IPS DF 4.7 (cell line): ENCODE measurements around the gene GPA33.

Experiments used
- DNase-seq: peaks from one replicate; pipeline ENCODE4 v3.0.0-alpha.2; 2013; ENCODE audit warnings: low spot score; ENCODE audit errors: extremely low read depth

The GPA33 gene

DNA sequence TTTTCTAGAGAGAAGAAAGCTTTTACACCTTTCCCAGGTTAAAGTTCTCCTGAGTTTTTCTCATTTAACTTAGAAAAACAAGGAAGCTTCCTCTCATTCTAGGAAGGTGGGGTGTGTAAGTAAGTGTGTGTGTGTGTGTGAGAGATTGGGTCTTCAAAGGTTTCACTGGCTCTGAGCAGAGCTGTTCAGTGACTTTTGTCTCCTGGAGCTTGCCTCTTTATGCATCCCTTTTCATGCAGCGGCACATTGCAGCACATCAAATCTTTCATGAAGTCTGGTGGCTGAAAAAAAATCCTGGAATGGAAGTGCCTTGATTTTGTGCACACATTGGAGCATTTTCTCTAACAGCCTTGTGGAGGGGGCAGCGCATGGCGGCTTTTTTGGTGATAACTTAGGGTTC, 3.4 kb downstream of the GPA33 start:
- DNase-seq, result no peak

DNA sequence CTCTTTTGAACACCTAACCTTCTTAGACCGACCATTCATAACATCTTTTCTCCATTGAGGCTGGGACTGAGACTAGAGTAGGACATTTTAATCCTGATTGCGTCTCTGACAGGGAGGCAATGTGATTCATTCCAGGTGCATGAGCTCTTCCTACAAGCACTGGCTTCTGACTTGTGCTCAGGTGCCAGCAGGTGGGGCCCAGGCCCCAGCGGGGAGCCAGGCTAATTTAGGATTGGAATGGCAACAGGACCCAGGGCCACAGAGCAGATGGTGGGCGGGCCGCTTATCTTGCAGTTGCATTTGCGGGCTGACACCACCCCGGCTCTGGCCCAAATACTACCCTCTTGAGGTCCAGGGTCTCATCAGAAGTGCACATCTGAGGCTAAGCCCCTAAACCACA, 4.1 kb downstream of the GPA33 start:
- DNase-seq, result no peak

DNA sequence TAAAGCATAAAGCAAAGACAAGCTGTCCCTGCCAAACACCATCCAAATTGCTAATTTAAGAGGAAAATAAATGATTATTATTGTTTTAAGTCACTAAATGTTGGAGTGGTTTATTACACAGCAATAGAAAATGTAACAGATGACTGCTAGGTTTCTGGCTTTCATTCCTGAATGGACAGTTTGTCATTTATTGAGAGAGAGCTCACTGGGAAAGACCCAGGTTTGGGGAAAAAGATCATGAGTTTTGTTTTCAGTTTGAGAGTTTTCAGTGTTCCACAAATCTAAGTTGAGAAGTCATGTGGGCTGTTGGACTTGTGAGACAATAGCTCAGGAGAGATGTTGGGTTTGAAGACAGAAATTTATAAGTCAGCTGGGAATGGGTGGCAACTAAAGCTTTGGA, 5.4 kb downstream of the GPA33 start:
- no peak for DNase-seq

DNA sequence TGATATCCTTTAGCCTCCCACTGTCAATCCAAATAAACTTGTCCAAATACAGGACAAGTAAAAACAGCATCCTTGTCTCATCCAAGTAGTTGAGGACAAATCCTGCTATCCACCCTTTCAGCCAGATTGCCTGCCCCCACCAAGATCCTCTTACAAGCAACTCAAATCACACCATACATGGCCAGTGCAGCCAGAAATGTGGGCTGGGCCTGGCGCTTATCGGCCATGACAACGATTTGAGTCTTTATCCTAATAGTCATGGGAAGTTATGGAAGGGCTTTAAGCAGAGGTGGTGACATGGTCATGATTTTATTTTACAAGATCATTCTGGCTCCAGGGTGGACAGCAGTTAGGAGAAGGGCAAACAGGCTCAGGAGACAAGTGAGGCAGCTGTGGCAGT, 6.3 kb downstream of the GPA33 start:
- no peak for DNase-seq

DNA sequence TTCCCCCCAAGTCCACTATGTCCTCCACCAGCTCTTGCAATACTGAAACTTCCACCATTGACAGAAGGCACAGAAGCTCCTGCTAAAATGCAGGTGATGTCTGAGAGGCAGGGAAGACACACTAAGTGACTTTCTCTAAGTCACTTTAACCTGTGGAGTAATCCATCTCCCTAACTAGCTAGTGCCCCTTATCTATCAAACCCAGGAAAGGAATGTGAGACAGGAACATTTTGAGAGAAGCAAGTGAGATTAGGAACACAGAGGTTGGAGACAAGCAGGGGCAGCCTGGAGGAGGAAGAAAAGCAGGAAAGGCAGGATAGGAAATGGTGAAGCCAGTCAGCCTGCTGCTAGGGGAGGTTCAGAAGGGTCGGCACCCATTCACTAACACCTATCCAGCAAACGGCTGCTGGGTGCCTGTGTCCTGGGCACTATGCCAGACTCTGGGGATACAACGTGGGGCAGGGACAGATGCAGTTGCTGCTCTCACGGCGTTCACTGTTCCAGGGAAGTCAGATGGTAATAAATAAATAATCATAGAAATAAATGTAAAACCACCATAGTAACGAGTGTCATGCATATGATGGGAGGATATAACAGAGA, 7.0 kb downstream of the GPA33 start:
- no peak for DNase-seq

DNA sequence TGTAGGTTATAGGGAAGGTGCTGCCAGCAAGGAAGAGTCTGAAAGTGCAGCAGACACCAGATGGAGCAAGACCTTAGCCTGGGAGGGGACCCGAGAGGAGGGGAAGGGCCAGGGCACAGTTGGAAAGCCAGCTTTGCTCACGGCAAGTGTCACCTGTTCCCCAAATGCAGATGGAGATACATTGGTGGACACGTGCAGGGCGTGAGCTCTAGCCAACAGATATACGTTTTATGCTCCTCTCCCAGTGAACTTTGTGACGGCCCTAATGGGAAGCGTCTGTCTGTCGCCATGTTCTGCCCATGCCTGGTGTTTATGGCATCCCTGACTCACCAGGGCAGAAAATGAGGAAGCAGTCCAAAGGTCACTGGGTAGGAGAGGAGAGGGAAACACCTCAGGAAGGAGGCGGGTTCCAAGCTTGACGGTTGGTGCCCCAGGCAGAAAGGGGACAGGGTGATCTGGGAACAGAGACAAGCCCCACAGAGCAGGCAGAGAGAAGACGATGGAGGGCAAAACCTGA, 7.6 kb downstream of the GPA33 start:
- no peak for DNase-seq

DNA sequence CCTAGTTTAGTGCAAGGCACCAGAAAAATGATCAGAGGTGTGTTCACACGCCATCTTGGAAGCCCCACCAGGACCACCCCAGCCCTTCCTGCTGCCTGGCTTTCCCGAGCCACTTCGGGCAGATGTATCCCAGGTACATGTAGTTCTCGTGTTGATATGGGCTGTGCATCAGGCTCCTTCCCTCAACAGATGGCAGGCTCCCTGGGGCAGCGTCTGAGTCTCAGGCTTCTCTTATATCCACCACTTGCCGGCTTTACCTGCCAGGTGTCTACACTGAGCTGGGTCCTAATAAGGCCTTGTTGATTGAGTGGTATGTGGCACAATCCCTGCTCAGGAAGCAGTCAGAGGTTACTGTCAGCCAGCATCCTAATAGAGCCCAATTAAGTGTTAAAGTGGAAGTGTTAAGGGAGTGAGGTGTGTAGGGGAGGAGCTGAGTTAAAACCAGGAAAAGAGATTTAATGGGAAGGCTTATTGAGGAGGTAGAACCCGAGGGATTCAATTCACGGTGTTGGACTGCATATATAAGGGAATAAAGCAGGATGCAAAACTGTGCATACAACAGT, 8.5 kb downstream of the GPA33 start:
- DNase-seq, result no peak

DNA sequence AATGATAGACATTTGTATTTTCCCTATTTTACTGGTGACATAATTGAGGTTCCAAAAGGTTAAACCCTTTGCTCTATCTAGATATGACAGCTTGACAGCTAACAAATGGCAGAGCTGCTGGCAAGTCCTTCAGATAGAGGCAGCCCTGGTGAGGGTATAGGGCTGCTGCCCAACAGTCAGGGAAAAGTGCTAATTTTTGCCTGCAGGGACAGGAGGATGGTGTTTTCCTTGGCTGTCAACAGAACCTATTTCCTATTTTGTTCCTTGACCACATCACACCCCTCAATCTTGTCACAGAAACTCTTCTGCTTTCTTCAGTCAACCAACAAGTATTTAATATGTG, 12.3 kb downstream of the GPA33 start:
- no peak for DNase-seq

DNA sequence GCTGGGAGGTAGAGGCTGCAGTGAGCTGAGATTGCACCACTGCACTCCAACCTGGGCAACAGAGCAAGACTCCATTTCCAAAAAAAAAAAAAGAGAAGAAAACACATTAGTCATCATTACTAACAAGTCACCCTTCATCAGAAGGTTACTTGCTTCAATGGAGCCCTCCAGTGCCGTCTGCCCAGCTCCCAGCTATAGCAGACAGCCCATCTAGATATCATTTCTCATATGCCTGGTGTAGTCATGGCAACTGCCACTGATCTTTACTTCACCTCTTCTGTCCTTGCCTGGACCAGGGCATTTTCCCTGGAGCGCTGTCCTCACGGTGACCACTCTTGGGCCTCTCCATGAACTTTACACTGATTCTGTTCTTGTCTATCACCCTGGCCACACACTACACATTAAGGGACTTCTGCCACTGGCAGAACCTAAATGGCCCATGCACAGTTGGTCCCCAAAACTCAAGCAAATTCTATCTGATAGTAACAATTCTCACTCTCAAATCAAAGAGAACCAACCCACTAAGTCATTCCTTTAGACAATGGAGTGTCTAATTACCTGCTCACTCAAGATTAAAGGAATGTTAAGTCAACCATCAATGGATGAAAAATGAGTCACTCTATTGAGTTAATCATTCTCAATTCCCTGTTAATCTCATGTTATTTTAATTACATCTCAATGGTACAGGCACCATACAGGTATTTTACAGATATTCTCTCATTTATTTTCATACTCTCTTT, 12.9 kb downstream of the GPA33 start:
- no peak for DNase-seq

DNA sequence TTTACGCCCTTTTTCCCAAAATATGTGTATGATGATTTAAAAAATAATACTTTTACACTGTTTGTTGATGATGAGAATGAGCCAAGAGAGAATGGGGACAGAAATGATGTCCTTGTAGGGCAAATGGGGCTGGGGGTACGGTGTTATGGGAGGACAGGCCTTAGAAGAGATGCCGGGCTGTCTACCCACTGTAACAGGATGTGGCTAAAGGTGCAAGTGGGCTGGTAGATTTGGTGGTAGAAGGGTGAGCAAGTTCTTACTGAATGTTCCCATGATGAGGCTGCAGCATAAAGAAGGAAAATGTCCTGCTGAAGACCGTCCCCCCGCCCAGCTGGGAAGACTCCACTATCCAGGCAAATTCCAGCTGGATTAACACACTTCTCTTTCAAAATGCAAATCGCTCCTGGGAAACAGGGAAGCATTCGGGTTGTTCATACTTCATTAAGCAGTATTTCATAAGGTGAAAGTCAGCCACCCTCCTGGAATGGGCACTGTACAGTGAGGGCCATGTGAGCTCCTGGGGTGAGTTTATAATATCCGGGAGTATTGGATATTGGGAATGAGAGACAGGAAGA, 14.0 kb downstream of the GPA33 start:
- DNase-seq, result no peak

DNA sequence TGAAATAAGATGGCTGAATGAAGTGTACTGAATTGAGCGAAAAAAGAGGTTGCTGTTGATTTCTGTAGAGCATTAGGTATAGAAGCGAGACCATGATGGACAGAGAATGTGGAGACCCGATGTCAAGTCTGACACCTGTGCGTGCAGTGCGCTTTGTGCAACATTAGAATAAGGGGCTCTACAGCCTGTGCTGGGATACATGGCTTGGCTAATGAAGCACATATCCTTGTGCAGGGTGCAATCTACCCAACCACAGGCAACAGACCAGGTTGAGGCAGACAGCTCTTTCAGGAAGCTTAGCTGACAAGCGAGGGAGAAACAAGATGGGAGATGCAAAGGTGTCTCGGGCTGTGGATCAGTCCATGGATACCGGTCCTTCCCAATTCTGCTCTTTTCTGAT, 18.9 kb downstream of the GPA33 start:
- DNase-seq, result no peak

DNA sequence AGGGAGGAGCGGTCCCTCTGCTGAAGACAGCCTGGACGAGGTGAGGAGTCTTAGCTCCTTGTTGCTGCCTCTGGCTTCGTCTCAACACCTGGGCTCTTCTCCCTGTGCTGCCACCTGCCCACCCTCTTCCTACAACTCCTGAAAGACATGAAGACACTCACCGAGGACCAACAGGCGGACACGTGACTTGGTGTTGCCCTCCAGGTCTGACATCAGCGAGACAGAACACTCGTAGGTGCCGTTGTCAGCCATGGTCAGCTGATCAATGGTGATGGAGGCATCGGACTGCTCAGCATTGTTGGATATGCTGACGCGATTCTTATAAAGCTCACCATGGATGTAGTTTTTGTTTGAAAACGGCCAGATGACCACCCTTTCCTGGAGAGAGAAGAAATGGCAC, 21.4 kb downstream of the GPA33 start:
- DNase-seq, result no peak

DNA sequence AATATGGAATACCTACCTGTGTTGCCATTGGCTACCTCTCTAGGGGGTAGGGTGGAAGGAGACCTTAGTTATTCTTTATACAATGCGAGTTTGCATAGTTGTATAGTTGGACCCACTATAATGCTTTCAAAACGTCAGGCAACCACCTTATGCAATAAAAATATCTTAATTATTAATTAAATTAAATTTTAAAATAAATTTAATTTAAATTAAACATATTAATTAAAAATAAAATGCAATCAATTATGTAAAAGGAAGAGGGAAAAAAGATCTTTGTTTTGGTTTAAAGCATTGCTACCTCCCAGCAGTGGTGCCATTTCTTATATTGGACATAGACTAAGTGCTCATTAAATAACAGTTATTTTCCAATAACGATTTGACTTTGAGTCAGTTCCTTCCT, 22.3 kb downstream of the GPA33 start:
- no peak for DNase-seq

DNA sequence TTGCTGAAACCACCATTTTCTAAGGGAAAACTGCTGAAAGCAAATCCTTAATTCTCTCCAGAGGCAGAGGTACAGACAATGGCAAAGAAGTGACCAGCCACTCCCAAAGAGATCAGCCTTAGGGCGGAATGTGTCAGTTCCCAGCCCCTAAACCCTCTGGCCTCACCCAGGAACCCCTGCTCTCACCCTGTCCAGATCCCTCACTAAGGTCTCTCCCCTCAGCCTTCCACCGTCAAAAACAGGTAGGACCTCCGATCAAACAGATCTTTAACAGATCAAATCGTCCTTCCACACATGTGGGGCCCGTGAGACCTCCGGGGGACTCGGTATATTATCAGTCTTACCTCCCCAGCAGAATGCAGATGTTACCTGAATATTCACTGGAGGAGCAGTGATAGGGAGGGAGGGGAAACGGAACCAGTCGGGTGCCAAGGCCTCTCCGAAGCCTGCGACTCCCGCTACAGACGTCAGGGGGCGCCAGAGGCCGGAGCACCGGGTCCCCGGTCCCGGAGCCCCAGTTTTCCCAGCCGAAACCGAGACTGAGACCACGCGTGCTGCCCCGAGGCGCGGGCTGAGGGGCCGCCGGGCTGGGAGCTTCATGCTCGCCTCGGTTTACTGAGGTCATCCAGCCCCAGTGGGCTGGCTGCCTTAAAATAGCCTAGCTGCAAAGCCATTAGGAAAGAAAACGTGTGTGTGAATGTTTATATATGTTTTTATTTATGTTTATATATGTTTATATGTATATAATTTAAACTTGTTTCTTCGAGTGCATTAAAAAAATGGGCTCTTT, 23.6 kb downstream of the GPA33 start:
- DNase-seq, result no peak

DNA sequence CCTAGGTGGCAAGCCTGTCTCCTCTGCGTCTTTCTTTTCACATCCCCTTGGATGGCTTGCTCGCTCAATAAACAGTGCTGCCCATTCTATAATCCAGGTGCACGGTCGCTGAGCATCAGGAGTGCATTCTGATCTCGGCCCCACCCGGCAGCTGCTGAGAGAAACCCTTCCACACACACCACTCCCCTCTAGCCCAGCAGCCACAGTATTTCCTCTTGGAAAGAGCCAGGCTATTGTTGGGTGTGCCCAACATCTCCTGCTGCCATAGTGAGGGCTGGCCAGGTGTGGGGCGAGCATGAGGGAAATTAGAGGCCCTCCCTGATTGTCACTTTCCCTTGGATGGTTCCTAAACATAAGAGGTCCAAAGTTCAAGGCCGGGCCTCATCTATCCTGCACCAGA, 24.7 kb downstream of the GPA33 start:
- DNase-seq, result no peak

DNA sequence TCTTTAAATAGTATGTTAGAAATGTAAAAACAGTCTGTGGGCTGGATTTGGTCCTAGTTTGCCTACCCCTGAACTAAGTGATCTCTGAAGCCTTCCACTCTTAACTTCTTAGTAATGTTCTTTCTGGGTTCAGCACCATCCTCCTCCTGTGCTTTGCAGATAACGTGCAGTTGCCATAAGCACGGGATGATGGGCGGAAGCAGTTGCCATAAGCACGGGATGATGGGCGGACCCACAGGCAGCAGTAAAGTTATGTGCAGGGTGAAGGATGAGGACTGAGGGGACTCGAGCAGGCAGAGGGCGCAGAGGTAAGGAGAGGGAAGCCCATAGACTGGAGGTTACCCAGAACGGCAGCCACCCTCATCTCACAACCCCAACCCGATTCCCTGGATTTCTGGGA, 25.6 kb downstream of the GPA33 start:
- DNase-seq, result no peak

DNA sequence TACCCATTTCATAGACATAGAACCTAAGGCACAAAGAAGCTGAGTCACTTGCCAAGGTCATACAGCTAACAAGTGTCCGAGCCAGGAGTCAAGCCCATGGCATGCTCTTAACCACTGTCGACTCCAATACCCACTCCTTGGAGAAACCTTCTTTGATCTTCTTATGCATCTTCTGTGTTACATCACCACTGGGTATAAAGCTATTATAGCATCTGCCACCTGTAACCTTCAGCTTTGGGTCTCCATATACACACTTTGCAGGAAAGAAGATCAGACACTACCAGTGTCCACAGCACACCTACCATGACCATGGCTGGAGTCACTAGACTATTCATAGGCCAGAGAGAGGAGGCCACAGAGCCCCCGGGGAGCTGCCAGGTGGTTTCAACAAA, 29.1 kb downstream of the GPA33 start:
- no peak for DNase-seq

DNA sequence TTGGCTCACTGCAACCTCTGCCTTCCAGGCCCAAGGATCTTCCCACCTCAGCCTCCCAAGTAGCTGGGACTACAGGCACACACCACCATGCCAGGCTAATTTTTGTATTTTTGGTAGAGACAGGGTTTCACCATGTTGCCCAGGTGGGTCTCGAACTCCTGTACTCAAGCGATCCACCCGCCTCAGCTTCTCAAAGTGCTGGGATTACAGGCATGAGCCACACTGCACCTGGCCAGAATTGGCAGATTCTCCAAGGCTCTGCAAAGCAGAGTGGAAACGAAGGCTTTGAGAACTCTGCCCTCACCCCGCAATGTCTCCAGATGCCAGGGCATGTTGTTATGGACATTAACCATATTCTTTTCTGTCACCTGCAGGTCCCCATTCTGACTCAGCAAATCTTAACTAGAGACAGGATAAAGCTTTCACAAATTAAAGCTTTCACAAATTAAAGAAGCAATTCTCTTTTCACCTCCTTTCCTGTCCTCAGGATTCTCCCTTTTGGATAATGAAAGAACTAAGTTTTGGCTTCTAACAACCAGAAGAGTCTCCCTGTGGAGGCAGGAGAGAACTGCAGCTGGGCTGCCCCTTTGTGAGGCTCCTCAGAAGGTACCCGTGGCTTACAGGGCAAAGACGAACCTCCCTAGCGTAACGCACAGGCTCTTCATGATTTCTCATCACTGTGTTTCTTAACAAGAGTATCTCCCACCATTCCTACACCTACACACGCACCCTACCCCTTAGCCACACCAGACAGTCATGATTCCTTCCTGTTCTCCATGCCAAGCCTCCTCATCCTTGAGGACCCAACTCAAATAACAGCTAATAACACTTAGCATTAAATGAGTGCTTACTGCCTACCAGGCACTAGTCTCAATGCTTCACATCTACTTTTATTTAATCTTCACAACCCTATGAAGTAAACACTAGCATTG, 29.8 kb downstream of the GPA33 start:
- DNase-seq, result no peak

DNA sequence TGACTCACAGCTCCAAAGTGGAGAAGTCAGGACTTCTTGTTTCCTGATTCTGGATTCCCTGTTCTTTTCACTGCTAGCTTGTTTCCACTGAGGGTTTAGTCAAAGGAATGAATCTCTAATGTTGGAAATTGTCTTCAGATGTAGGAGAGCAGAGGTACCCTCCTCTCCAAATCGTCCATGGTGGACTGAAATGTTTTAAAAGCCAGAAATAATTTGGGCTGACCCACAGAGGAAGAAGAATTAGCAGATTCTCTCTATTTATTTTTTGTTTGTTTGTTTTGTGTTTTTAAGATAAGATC, 30.4 kb downstream of the GPA33 start:
- no peak for DNase-seq

DNA sequence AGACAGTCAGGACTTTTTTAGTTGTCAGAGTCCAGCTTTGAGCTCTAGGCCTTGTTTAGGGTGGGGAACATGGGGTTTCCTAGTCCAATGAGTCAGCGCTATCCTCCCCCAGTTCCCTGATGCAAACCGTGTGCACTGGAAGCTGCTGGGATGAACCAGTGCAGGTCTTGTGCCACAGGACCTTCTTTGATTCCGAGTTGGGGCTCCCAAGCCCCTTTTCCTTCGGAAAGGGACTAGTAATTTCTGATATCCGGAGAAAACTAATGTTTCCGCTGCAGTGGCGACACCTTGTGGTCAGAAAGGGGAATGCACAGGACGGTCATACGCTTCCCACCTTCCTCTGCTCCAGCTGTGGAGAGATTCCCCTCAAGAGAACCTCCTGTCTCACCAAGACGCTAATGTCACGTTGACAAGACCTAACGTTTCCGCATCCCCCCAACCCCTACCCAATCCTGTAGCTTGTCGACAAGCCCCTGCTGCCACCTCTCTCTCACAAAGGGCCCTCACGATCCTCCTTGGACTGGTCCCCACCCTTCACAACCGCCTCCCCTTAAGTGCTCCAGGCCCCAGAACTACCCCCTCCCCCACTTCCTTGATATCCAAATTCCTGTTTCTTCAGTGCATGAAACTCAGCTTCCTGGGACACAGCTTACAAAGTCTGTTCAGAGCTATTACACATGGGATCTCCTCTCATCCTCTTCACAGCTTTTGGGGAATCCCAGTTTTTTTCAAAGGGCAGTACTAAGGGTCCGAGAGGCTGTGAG, 30.9 kb downstream of the GPA33 start:
- DNase-seq, result peak; percentile 86
